Glutamatergic neuron (in vitro differentiated cells): ENCODE measurements around the gene EFNA4. TPM values are rescaled to one million over a fixed set of nuclear protein-coding genes. Genes with fewer than 3 reads are reported as not detected.

ENCODE experiments used
- DNase-seq: peaks from one replicate; pipeline ENCODE4 v3.0.0; 2022
- H3K27ac Mint-ChIP-seq: one replicate; pipeline ENCODE4 v1.8.0; 2020; ENCODE audit warnings: mild to moderate bottlenecking, mixed read lengths, inconsistent platforms; ENCODE audit not compliant: unreplicated experiment
- H3K27me3 Mint-ChIP-seq: one replicate; pipeline ENCODE4 v1.8.0; 2020; ENCODE audit warnings: mild to moderate bottlenecking, moderate library complexity, mixed read lengths, inconsistent platforms; ENCODE audit not compliant: unreplicated experiment
- H3K36me3 Mint-ChIP-seq: one replicate; pipeline ENCODE4 v1.8.0; 2020; ENCODE audit warnings: mild to moderate bottlenecking, mixed read lengths, inconsistent platforms; ENCODE audit not compliant: unreplicated experiment
- H3K4me1 Mint-ChIP-seq: one replicate; pipeline ENCODE4 v1.8.0; 2020; ENCODE audit warnings: mild to moderate bottlenecking, low read depth, mixed read lengths, inconsistent platforms; ENCODE audit not compliant: unreplicated experiment
- H3K4me3 Mint-ChIP-seq: one replicate; pipeline ENCODE4 v1.8.0; 2020; ENCODE audit warnings: mild to moderate bottlenecking, mixed read lengths, inconsistent platforms; ENCODE audit not compliant: unreplicated experiment
- H3K9me3 Mint-ChIP-seq: one replicate; pipeline ENCODE4 v1.8.0; 2020; ENCODE audit warnings: mild to moderate bottlenecking, moderate library complexity, mixed read lengths, inconsistent platforms; ENCODE audit not compliant: unreplicated experiment
- total RNA-seq: library from RNA; stranded (reverse); fragmentation: NEBNext Ultra II Directional; extraction: Animal tissue kit (Norgen Biotek cat#: 25700); gene quantifications from one replicate; pipeline ENCODE4 v1.2.1, GENCODE V29; 2021; ENCODE audit not compliant: unreplicated experiment
- TF ChIP-seq, protein P1 (sequence below): fragments of 200-600 bp; sonication (generic); IDR thresholded peaks from one replicate; pipeline ENCODE4 v1.5.0; 2021; ENCODE audit not compliant: partially characterized antibody, unreplicated experiment

EFNA4 gene
- total RNA-seq, 1 donor from 2014 or later: 2.9 TPM

GRCh38 chr1:155108296-155108695, 44.8 kb downstream of the EFNA4 start:
- H3K4me3 Mint-ChIP-seq: no peak overlapping the region
- no peaks in the 10 kb centered on the region for H3K4me1 Mint-ChIP-seq
- TF ChIP-seq, protein P1, sequence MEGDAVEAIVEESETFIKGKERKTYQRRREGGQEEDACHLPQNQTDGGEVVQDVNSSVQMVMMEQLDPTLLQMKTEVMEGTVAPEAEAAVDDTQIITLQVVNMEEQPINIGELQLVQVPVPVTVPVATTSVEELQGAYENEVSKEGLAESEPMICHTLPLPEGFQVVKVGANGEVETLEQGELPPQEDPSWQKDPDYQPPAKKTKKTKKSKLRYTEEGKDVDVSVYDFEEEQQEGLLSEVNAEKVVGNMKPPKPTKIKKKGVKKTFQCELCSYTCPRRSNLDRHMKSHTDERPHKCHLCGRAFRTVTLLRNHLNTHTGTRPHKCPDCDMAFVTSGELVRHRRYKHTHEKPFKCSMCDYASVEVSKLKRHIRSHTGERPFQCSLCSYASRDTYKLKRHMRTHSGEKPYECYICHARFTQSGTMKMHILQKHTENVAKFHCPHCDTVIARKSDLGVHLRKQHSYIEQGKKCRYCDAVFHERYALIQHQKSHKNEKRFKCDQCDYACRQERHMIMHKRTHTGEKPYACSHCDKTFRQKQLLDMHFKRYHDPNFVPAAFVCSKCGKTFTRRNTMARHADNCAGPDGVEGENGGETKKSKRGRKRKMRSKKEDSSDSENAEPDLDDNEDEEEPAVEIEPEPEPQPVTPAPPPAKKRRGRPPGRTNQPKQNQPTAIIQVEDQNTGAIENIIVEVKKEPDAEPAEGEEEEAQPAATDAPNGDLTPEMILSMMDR: no peak
- no peaks in the 10 kb centered on the region for H3K36me3 Mint-ChIP-seq
- no peak for DNase-seq
- H3K27me3 Mint-ChIP-seq: peaks cover 4% of the 10 kb centered on the region
- H3K27ac Mint-ChIP-seq: no peak overlapping the region
- no peaks in the 10 kb centered on the region for H3K9me3 Mint-ChIP-seq

DNA sequence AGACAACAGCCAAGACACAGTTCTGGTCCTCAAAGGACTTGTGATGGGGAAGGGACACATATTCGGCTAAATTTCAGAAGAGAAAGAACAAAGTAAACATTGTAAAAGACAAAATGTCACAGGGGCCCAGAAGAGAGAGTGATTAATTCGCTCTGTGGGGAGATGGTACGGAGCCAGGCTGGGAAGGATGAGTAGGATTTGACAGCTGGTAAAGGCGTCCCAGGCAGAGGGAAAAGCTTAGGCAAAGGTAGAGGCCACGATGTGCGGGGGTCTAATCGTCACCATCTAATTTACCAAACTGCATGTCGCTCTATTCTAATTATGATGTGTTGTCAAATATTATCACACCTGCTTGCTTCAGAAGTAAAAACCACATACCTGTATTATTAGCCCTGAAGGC, 46.8 kb downstream of the EFNA4 start:
- Mint-ChIP-seq H3K27me3 (peaks cover 4% of the 10 kb centered on the region), H3K4me1 (peaks cover 4% of the 10 kb centered on the region), H3K4me3 (no peak overlapping the region), H3K27ac (no peak overlapping the region), H3K36me3 (no peaks in the 10 kb centered on the region), H3K9me3 (no peaks in the 10 kb centered on the region)
- TF ChIP-seq, protein P1: no peak
- no peak for DNase-seq

DNA sequence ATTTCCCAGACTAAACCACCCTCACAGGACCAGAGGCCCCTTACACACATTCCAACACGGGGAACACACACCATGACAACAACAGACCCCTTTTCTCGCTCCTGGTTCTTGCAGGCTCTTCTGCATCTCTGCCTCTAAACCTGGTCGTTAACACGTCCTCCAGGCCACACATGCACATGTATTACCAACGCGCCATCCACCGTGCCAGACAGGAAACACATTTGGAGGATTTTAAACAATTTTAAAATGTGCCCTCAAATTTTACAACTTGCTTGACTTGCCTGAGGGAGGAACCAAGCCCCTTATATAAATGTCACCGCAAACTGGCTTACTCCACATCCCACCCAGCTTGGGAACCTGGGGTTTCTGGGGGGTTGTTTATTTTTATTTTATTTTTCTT, 47.3 kb downstream of the EFNA4 start:
- Mint-ChIP-seq H3K4me1 (peaks cover 4% of the 10 kb centered on the region), H3K27ac (no peak overlapping the region), H3K27me3 (peaks cover 4% of the 10 kb centered on the region), H3K36me3 (no peaks in the 10 kb centered on the region), H3K9me3 (no peaks in the 10 kb centered on the region), H3K4me3 (no peak overlapping the region)
- no peak for DNase-seq
- TF ChIP-seq, protein P1: no peak

DNA sequence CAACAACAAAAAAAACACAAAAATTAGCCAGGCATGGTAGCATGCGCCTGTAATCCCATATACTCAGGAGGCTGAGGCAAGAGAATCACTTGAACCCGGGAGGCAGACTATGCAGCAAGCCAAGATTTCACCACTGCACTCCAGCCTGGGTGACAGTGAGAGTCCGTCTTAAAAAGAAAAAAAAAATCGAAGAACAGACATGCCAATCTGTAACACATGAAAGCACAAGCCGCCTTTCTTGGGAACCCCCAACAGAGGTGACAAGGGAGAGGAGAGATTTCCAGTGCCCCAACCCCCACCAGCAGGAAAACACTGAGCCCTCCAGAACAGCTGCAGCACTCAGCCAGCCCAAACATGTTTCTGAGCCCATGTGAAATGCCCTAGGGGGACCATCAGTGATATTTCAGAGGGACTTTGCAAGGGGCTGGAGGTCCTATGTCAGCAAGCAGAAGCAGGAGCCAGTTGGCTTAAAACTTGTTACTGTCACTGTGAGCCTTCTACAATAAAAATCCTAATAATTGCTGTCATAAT, 50.0 kb downstream of the EFNA4 start:
- Mint-ChIP-seq H3K27ac (no peak overlapping the region), H3K4me3 (peak overlapping the region; percentile 11), H3K36me3 (no peaks in the 10 kb centered on the region), H3K9me3 (no peaks in the 10 kb centered on the region), H3K4me1 (peaks cover 4% of the 10 kb centered on the region), H3K27me3 (peaks cover 12% of the 10 kb centered on the region)
- DNase-seq: no peak
- TF ChIP-seq, protein P1: no peak

DNA sequence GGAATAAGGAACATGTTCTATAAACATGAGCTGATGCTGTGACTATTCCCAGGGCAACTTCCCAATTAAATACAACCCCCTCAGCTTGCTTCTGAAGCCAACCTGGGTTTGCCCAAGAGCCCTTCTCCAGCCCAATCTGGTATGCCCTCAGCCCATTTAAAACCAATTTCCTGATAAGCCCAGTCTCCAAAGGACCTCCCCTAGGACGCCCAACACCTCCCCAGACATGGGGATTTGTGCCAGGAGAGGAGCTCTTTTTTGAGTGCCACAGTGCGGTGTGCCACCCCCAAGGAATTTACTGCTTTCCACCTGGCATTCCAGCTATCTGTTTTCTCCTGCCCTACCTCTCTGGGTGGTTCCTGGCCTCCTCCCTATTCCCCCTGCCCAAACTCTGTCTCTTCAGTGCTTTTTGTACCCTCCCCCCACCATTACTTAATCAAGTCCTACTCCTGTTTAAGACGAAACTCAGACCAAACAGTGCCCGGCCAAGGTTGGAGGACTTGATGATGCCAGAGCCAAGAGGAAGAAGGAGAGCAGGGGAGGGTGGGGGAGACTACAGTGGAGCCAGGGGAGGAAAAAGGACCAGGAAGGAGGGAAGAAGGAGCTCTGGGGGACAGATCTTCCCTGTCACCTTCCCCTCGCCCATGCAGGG, 52.7 kb downstream of the EFNA4 start:
- Mint-ChIP-seq H3K36me3 (no peaks in the 10 kb centered on the region), H3K9me3 (no peaks in the 10 kb centered on the region), H3K4me1 (peaks cover 4% of the 10 kb centered on the region), H3K27ac (no peak overlapping the region), H3K27me3 (peaks cover 10% of the 10 kb centered on the region), H3K4me3 (no peak overlapping the region)
- DNase-seq: no peak
- TF ChIP-seq, protein P1: no peak
